SK-N-MC (cell line): Measurements from ENCODE around the gene TMIGD3.

Experiments
- DNase-seq: peaks from one replicate; pipeline ENCODE4 v3.0.0-alpha.2; 2011; ENCODE audit warnings: low read depth, low spot score
- H3K27ac ChIP-seq: fragments of 200-600 bp; sonication (generic); 2 replicates; pipeline ENCODE4 v1.5.1; 2016; ENCODE audit warnings: mixed run types
- H3K36me3 ChIP-seq: fragments of 200-600 bp; sonication (generic); 2 replicates; pipeline ENCODE4 v1.6.1; 2017; ENCODE audit warnings: antibody characterized with exemption, low read length, mixed read lengths; ENCODE audit not compliant: insufficient read depth
- H3K4me3 ChIP-seq: fragments of 200-600 bp; sonication (generic); 2 replicates; pipeline ENCODE4 v1.5.1; 2016
- H3K9ac ChIP-seq: fragments of 200-600 bp; sonication (generic); 2 replicates; pipeline ENCODE4 v1.8.0; 2017; ENCODE audit warnings: mixed run types, mixed read lengths; ENCODE audit not compliant: insufficient read length
- H3K9me3 ChIP-seq: fragments of 200-600 bp; sonication (generic); 2 replicates; pipeline ENCODE4 v1.6.1; 2017; ENCODE audit warnings: low read depth, mild to moderate bottlenecking, antibody characterized with exemption, low read length, moderate library complexity, mixed read lengths
- EZH2 ChIP-seq: fragments of 200-600 bp; sonication (generic); IDR thresholded peaks from one replicate; pipeline ENCODE4 v1.6.1; 2017; ENCODE audit warnings: antibody characterized with exemption
- FOXP2 ChIP-seq: optimal IDR thresholded peaks from 2 replicates; pipeline ENCODE3; 2011; ENCODE audit warnings: mild to moderate bottlenecking, moderate library complexity; ENCODE audit not compliant: insufficient read depth; ENCODE audit errors: extremely low read length, control extremely low read depth
- POLR2AphosphoS5 ChIP-seq: IDR thresholded peaks from 2 replicates; pipeline ENCODE4 v1.6.1; 2012; ENCODE audit warnings: mild to moderate bottlenecking, low read depth, low read length, borderline replicate concordance

TMIGD3 gene

DNA sequence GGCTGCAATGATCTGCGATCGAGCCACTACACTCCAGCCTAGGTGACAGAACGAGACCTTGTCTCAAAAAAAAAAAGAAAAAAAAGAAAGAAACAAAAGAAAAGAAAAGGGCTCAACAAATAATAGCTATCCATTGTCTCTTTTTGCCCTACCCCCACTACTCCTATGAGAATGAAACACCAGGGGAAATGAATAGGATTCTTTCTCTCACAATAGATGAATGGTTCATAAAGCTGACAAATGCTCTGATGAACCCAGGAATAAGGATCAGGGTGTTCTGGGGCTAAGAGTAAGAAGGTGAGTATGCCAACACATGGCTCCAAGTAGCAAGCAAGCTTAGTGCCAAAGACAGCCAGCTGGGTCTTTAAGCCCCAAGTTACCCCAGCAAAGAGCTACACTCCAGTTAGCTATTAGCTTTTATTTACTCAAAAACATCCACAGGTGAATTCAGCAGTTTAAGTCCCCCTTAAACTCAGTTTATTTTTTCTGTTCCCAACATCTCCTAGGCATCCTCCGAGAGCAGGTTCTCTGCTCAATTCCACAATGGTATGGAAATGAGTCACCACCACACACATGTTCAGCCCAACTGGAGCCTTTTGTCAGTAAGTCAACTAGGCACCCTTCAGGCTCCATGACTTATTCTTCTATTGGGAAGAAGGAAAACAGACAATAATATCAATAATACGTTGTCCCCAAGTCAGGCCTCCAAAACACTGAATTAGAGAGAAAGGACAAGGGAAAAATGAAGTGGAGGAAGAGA is 4.2 kb downstream of the TMIGD3 start:
- Histone ChIP-seq H3K9me3 (no peaks in the 10 kb centered on the region), H3K27ac (no peak overlapping the region), H3K4me3 (no peak overlapping the region), H3K36me3 (no peaks in the 10 kb centered on the region), H3K9ac (no peak overlapping the region)
- TF ChIP-seq EZH2 (no peak), POLR2AphosphoS5 (no peak), FOXP2 (no peak)
- no peak for DNase-seq

DNA sequence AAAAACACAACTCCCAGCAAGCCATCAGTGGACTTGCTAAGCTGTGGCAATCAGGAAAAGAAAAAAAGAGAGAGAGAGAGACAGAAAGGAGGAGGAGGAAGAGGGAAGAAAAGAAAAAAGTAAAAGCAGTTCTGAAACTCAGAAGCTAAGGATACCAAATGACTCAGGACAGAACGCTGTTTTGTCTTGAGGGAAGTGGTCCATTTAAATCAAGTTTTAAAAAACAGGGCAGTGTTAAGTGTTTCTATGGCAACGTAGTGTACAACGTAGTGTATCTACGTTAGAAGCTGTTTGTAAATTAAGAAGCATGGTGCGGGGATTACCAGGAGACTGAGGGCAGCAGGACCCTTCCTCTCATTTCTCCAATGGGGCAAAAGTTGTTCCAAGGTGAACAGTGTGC is 5.8 kb downstream of the TMIGD3 start:
- Histone ChIP-seq H3K27ac (no peak overlapping the region), H3K4me3 (no peak overlapping the region), H3K9ac (no peak overlapping the region), H3K36me3 (no peaks in the 10 kb centered on the region), H3K9me3 (no peaks in the 10 kb centered on the region)
- no peak for DNase-seq
- TF ChIP-seq FOXP2 (no peak), EZH2 (no peak), POLR2AphosphoS5 (no peak)

DNA sequence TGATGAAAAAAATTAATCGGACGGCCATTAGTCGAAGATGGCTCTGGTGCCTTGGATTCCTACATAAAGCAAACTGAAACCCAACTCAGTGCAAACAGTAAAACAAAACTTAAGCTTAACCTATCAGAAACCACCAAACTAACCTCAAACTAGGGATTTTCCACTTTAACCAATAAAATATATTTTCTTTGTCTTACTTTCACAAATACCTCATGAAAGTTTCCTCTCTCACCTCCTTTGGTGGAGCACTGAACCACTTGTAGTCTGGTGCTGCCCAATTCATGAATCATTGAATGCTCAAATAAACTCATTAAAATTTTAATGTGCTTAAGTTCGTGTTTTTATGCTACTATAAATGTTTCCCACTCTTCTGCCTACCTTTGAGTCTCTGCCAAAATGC is 7.0 kb downstream of the TMIGD3 start:
- Histone ChIP-seq H3K9ac (no peak overlapping the region), H3K36me3 (no peaks in the 10 kb centered on the region), H3K9me3 (no peaks in the 10 kb centered on the region), H3K27ac (no peak overlapping the region), H3K4me3 (no peak overlapping the region)
- TF ChIP-seq FOXP2 (no peak), POLR2AphosphoS5 (no peak), EZH2 (no peak)
- DNase-seq = no peak

DNA sequence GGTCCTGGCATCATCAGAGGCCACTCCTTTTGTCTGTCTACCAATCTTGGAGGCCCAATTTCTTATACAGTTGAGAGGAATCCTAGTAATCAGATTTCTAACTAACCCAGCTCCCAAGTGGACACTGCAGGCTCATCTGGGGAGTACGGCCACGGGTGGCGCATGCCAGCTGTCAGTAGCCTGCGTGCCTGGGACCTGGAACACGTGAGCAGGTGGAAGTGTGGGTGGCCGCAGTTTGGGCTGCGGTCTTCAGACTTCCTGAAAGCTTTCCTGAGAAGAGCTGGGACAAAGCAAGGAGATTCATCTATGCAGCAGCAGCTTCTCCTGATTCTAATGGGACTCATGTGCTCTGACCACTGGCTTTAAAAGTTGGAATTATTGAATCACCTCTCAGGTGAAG is 12.4 kb downstream of the TMIGD3 start:
- no peak overlapping the region for H3K27ac ChIP-seq
- no peak for DNase-seq
- no peaks in the 10 kb centered on the region for H3K9me3 ChIP-seq
- no peaks in the 10 kb centered on the region for H3K36me3 ChIP-seq
- no peak overlapping the region for H3K4me3 ChIP-seq
- no peak overlapping the region for H3K9ac ChIP-seq
- no peak for TF ChIP-seq POLR2AphosphoS5
- no peak for TF ChIP-seq EZH2
- no peak for TF ChIP-seq FOXP2

DNA sequence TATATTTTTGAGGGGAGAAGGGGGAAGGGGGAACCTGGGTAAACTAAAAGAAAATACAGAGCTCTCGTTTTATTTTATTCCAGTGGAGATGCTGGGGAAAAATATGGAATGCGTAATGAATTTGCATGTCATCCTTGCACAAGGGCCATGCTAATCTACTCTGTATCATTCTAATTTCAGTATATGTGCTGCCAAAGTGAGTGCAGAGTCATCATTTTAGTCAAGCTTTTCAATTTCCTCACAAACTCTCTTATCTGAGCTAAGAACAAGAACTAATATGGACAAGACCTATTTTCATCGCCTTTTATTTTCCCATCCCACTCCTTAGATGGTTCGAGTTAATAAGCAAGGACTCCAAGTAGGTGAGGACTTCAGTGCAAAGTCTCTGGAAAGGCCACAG is 13.2 kb downstream of the TMIGD3 start:
- DNase-seq = no peak
- Histone ChIP-seq H3K9ac (no peak overlapping the region), H3K36me3 (no peaks in the 10 kb centered on the region), H3K9me3 (no peaks in the 10 kb centered on the region), H3K27ac (no peak overlapping the region), H3K4me3 (no peak overlapping the region)
- TF ChIP-seq EZH2 (no peak), FOXP2 (no peak), POLR2AphosphoS5 (no peak)

DNA sequence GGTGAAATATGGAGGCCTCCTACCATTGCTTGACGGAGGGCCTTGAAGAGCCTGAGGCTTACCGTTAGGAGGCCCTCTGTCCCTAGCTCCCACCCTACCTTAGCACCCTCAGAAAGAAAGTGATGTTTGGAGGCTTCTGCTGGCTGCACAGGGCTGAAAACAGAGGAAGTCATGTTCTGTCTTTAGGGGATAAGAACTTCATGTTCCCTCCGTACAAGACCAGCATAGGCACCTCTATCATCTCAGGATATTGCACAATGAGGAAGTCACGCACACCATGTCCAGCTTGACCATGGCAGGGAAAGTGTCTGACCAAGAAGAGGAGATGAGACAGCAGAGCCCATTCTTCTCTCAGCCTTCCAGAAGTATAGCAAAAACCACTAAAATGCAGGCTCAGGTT is 13.8 kb downstream of the TMIGD3 start:
- H3K4me3 ChIP-seq = no peak overlapping the region

DNA sequence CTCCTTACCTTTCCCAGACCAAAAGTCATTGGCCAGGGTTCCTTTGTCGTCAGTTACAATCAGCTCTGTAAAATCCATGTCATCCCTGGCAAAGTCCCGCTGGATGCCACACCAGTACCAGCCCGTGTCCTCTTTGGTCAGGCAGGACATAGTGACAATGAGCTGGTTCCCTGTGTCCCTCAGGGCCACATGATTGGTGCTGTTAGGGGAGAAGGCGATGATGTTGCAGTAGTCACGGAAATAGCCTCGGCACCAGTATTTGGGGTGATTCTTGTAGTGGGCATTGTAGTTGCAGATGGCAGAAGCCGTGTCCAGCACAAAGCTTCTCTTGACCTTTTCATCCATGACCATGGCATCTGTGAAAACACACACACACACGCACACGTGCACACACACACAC is 14.8 kb downstream of the TMIGD3 start:
- DNase-seq = no peak
- no peak overlapping the region for H3K4me3 ChIP-seq
- no peaks in the 10 kb centered on the region for H3K9me3 ChIP-seq
- H3K36me3 ChIP-seq = no peaks in the 10 kb centered on the region
- TF ChIP-seq FOXP2 = no peak
- no peak for TF ChIP-seq POLR2AphosphoS5
- TF ChIP-seq EZH2 = no peak
- H3K9ac ChIP-seq = no peak overlapping the region
- H3K27ac ChIP-seq = no peak overlapping the region

More for the DNA sequence above, 13.8 kb downstream of the TMIGD3 start:
- no peaks in the 10 kb centered on the region for H3K36me3 ChIP-seq
- H3K9ac ChIP-seq = no peak overlapping the region
- TF ChIP-seq FOXP2 = no peak
- TF ChIP-seq EZH2 = no peak
- TF ChIP-seq POLR2AphosphoS5 = no peak
- H3K27ac ChIP-seq = no peak overlapping the region
- DNase-seq = no peak
- no peaks in the 10 kb centered on the region for H3K9me3 ChIP-seq

DNA sequence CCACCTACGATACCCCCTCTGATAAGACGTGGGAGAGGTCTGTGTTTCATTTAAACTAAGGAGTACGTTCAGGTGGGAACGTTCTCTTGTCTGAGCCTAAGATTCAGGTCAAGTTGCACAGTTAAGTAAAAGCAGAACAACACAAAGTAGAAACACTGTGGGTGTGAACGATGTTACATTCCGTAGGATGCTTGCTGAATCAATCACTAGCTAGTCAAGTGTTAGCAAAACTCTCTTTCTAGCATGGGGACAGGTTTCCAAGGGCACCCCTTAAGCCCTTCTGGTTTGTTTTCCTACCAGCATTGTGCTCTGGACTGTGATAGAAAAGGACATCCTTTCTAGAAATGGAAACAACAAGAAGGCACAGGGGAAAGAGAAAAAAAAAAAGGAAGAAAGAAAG is 16.3 kb downstream of the TMIGD3 start:
- Histone ChIP-seq H3K27ac (no peak overlapping the region), H3K9ac (no peak overlapping the region), H3K9me3 (no peaks in the 10 kb centered on the region), H3K36me3 (no peaks in the 10 kb centered on the region), H3K4me3 (no peak overlapping the region)
- no peak for TF ChIP-seq FOXP2
- no peak for TF ChIP-seq POLR2AphosphoS5
- no peak for TF ChIP-seq EZH2
- no peak for DNase-seq

DNA sequence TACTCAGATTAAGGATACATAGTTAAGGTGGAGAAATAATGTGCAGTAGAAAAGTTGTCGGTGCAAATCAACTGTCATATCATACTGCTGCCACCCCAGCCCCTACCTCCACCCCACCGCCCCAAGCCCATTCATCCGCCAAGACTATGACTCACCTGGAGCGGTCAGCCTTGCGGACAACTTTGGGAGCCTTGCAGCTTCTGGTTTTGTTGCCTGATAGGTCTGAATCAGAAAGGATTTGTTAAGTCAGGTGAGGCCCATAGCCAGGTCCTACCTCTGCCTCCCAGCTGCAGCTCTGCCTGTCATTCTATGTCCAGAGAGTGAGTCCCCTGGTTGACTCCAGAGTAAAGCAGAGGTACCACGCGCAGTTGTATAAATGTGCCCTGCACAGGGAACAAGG is 17.0 kb downstream of the TMIGD3 start:
- no peaks in the 10 kb centered on the region for H3K36me3 ChIP-seq
- TF ChIP-seq EZH2 (no peak), POLR2AphosphoS5 (no peak), FOXP2 (no peak)
- DNase-seq = no peak

More for the DNA sequence above, 17.0 kb downstream of the TMIGD3 start:
- H3K4me3 ChIP-seq = no peak overlapping the region
- H3K27ac ChIP-seq = no peak overlapping the region
- H3K9me3 ChIP-seq = no peaks in the 10 kb centered on the region
- no peak overlapping the region for H3K9ac ChIP-seq
